ENCODE data around the gene XRCC1. TPM values are rescaled to one million over a fixed set of nuclear protein-coding genes. Genes with fewer than 3 reads are reported as not detected.
A peak's percentile ranks its signal among the peaks of the same experiment; 100 is the strongest.

The XRCC1 gene
- total RNA-seq, 2 experiments from 2014 or later: 29.4 to 32.4 TPM

DNA sequence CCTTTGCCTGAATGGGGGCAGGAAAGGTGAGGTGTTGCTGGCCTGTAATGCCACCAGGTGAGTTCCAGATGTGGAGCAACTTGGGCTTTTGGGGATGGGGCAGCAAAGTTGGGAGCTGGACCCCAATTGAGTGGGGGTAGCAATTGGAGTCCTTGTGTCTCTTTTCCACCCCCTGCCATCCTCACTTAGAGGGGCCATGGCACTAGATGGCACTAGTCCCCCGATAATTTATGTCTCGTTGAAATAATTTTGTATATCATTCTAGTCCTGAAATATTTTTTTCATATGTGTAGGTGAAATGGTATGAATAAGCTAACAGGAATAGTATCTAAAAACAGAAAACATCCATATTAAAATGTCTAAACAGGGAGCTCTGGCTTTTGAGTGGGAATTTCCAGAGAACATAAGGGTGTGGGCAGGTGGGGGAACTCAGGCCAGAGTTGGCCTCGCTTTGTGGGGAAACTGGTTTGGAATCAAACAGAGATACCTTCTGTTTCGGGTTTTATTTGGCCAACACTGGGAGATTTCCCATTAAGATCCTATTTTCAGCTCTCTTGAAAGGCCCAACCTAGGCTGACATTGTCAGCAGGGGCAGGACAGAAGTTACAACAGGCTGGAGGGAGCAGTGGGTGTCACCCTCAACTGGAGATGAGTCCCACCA is 24.4 kb upstream of the XRCC1 start:
- Mint-ChIP-seq H3K27ac (peak overlapping the region; percentile 42), H3K27me3 (no peaks in the 10 kb centered on the region), H3K36me3 (ENCODE audit: low read depth) (peaks cover 10% of the 10 kb centered on the region), H3K4me1 (ENCODE audit: low read depth) (peaks cover 18% of the 10 kb centered on the region), H3K4me3 (no peak overlapping the region), H3K9me3 (no peaks in the 10 kb centered on the region)
- ATAC-seq (no peak), DNase-seq (no peak)
- TF ChIP-seq CTCF (IDR thresholded peaks at IDR 0.05): no peak
- ChIA-PET CTCF (interaction anchor here (1.9 kb wide), 1 partner anchor 44 kb away, joined by 9 read pairs; no protein-coding TSS in a partner anchor), POLR2A (interaction anchor here (0.9 to 1.5 kb wide), 4 partner anchors 13 to 25 kb away, joined by 3 to 4 read pairs (median 3); partner anchors contain the start of genes PINLYP, SRRM5 and XRCC1)
- intact Hi-C loops (cut with micrococcal nuclease): loop anchor here (5.0 to 10.0 kb wide), 3 partner anchors 37 to 152 kb away; partner anchors contain the start of gene ZNF575

DNA sequence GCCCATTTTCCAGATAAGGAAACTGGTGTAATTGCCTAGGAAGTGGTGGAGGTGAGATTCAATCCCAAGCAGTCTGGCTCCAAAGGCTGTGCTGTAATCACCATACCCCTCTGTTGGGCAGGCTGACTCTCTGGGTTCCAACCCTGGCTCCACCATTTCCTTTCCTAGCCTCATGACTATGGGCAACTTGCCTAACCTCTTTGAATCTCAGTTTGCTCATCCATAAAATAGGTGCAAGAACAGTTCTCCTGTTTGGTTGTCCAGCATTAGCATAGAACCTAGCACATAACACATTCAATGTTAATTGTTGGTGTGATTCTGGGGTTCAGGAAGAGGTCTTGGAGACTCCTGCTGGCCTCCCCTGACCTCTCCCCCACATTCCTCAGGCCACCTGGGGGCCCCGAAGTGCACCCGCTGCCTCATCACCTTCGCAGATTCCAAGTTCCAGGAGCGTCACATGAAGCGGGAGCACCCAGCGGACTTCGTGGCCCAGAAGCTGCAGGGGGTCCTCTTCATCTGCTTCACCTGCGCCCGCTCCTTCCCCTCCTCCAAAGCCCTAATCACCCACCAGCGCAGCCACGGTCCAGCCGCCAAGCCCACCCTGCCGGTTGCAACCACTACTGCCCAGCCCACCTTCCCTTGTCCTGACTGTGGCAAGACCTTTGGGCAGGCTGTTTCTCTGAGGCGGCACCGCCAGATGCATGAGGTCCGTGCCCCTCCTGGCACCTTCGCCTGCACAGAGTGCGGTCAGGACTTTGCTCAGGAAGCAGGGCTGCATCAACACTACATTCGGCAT is 23.3 kb upstream of the XRCC1 start:
- H3K4me3 Mint-ChIP-seq: peak overlapping the region; percentile 86
- CTCF ChIA-PET: interaction anchor here (1.1 to 12.2 kb wide), 6 partner anchors 28 to 152 kb away, joined by 3 to 188 read pairs (median 8); no protein-coding TSS in a partner anchor

DNA sequence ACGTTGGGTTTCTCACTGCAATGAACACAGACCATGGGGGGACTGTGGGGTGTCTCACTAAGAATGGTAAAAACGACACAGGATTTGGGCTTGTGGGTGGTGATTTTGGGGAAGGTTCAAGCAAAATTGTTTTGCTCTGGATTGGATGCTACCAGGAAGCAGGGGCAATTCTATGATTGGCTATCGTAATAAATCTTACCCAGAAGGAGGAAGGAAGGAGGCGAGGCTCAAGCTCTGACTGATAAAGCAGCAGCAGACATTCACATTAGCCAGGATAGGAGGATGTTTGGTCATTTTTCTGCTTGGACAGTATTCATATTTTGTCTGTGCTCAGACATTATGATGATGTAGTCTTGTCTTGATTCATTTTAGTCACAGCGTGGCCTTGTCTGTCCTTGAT is 22.5 kb upstream of the XRCC1 start:
- Mint-ChIP-seq H3K27me3 (no peaks in the 10 kb centered on the region), H3K36me3 (ENCODE audit: low read depth) (peaks cover 21% of the 10 kb centered on the region), H3K9me3 (no peaks in the 10 kb centered on the region), H3K4me1 (ENCODE audit: low read depth) (peaks cover 26% of the 10 kb centered on the region), H3K27ac (peak overlapping the region; percentile 98), H3K4me3 (peak overlapping the region; percentile 86)
- DNase-seq (no peak), ATAC-seq (no peak)
- ChIA-PET POLR2A (interaction anchor here (1.4 to 2.7 kb wide), 2 partner anchors 17 to 22 kb away, joined by 4 to 10 read pairs; partner anchors contain the start of gene ZNF428), CTCF (interaction anchor here (1.1 to 12.2 kb wide), 6 partner anchors 22 to 151 kb away, joined by 3 to 188 read pairs (median 10); partner anchors contain the start of genes PINLYP and XRCC1)
- intact Hi-C loops (cut with micrococcal nuclease): loop anchor here (5.0 to 10.0 kb wide), 3 partner anchors 36 to 151 kb away; partner anchors contain the start of gene ZNF575
- TF ChIP-seq CTCF (IDR thresholded peaks at IDR 0.05): no peak

More for the DNA sequence above, 23.3 kb upstream of the XRCC1 start:
- peak overlapping the region; percentile 98 for H3K27ac Mint-ChIP-seq
- peaks cover 22% of the 10 kb centered on the region for H3K4me1 Mint-ChIP-seq (ENCODE audit: low read depth)
- H3K27me3 Mint-ChIP-seq: no peaks in the 10 kb centered on the region
- intact Hi-C loops (cut with micrococcal nuclease): loop anchor here (5.0 to 10.0 kb wide), 3 partner anchors 36 to 151 kb away; partner anchors contain the start of gene ZNF575
- DNase-seq: no peak
- TF ChIP-seq CTCF (IDR thresholded peaks at IDR 0.05): no peak
- ATAC-seq: no peak
- POLR2A ChIA-PET: interaction anchor here (0.9 to 2.7 kb wide), 3 partner anchors 14 to 18 kb away, joined by 3 to 10 read pairs (median 4); partner anchors contain the start of gene SRRM5
- H3K36me3 Mint-ChIP-seq (ENCODE audit: low read depth): peaks cover 16% of the 10 kb centered on the region
- H3K9me3 Mint-ChIP-seq: no peaks in the 10 kb centered on the region

- H3K4me3 Mint-ChIP-seq: peak overlapping the region; percentile 86
- no peaks in the 10 kb centered on the region for H3K9me3 Mint-ChIP-seq
- ATAC-seq: no peak
- peaks cover 26% of the 10 kb centered on the region for H3K4me1 Mint-ChIP-seq (ENCODE audit: low read depth)
- ChIA-PET POLR2A (interaction anchor here (0.6 to 4.2 kb wide), 12 partner anchors 10 to 133 kb away, joined by 3 to 24 read pairs (median 4); partner anchors contain the start of genes XRCC1, ZNF428 and ZNF575), CTCF (interaction anchor here (1.0 to 12.2 kb wide), 9 partner anchors 10 to 150 kb away, joined by 3 to 188 read pairs (median 13); partner anchors contain the start of genes PINLYP, XRCC1 and ZNF575)
- peaks cover 21% of the 10 kb centered on the region for H3K36me3 Mint-ChIP-seq (ENCODE audit: low read depth)
- peak overlapping the region; percentile 98 for H3K27ac Mint-ChIP-seq
- peak; percentile 20 for DNase-seq
- intact Hi-C loops (cut with micrococcal nuclease): loop anchor here (5.0 to 10.0 kb wide), 3 partner anchors 35 to 150 kb away; partner anchors contain the start of gene ZNF575
- H3K27me3 Mint-ChIP-seq: no peaks in the 10 kb centered on the region
- TF ChIP-seq CTCF (IDR thresholded peaks at IDR 0.05): no peak
Measured at GRCh38 chr19:43596842-43597461, 21.6 kb upstream of the XRCC1 start.

Measured in activated CD8-positive, alpha-beta T cell treated with anti-CD3 and anti-CD28 coated beads for 36 hours (primary cell).